Calu3 (cell line): Measurements from ENCODE around the gene SLC12A8. TPM values are rescaled to one million over a fixed set of nuclear protein-coding genes. Genes with fewer than 3 reads are reported as not detected.

ENCODE experiments used
- BruUV-seq: library from RNA; stranded (reverse); fragments of 400-500 nt; replicated peaks from 2 replicates; lab custom pipeline; 2021; lab: Mats Ljungman, UMichigan
- CTCF ChIA-PET: fragments of 300-600 bp; sonication (Branson Sonifier 250); formaldehyde crosslinking; loops from one replicate; lab custom pipeline; 2022; ENCODE audit warnings: antibody characterized with exemption; lab: Charles Lee
- DNase-seq: peaks from one replicate; pipeline ENCODE4 v3.0.0; 2022
- H3K27ac Mint-ChIP-seq: one replicate; pipeline ENCODE4 v1.8.0; 2022; ENCODE audit warnings: mixed read lengths; ENCODE audit not compliant: unreplicated experiment
- H3K27me3 Mint-ChIP-seq: one replicate; pipeline ENCODE4 v1.8.0; 2022; ENCODE audit warnings: mixed read lengths; ENCODE audit not compliant: unreplicated experiment
- H3K36me3 Mint-ChIP-seq: one replicate; pipeline ENCODE4 v1.8.0; 2022; ENCODE audit warnings: mild to moderate bottlenecking, moderate library complexity, mixed read lengths; ENCODE audit not compliant: insufficient read depth, unreplicated experiment
- H3K4me1 Mint-ChIP-seq: one replicate; pipeline ENCODE4 v1.8.0; 2022; ENCODE audit warnings: mild to moderate bottlenecking, low read depth, mixed read lengths; ENCODE audit not compliant: unreplicated experiment
- H3K4me3 Mint-ChIP-seq: one replicate; pipeline ENCODE4 v1.8.0; 2022; ENCODE audit warnings: mild to moderate bottlenecking, low read depth, moderate library complexity, mixed read lengths; ENCODE audit not compliant: unreplicated experiment
- H3K9me3 Mint-ChIP-seq: one replicate; pipeline ENCODE4 v1.8.0; 2022; ENCODE audit warnings: low read depth, mixed read lengths; ENCODE audit not compliant: unreplicated experiment
- CTCF ChIP-seq: fragments of 200-600 bp; IDR thresholded peaks from one replicate; pipeline ENCODE4 v1.8.0; 2022; ENCODE audit warnings: antibody characterized with exemption; ENCODE audit not compliant: unreplicated experiment
- intact Hi-C: fragments of 100-400 bp; cut with micrococcal nuclease; formaldehyde crosslinking; loops from one replicate; pipeline ENCODE4 v1.10.0; 2022; ENCODE audit not compliant: unreplicated experiment
- total RNA-seq: library from RNA; stranded (reverse); gene quantifications from 2 replicates; pipeline ENCODE4 v1.2.3, GENCODE V29; 2022

SLC12A8 gene
- total RNA-seq, 1 experiment from 2014 or later: 16.8 TPM

- no peak for TF ChIP-seq CTCF
- CTCF ChIA-PET: no interaction called here
- H3K9me3 Mint-ChIP-seq: no peaks in the 10 kb centered on the region
- no peaks in the 10 kb centered on the region for H3K4me1 Mint-ChIP-seq
- BruUV-seq: no TSS peak
- H3K27ac Mint-ChIP-seq: no peak overlapping the region
- DNase-seq: no peak
- H3K4me3 Mint-ChIP-seq: no peak overlapping the region
- intact Hi-C loops: no loop called here
- H3K27me3 Mint-ChIP-seq: no peaks in the 10 kb centered on the region
- no peaks in the 10 kb centered on the region for H3K36me3 Mint-ChIP-seq
Measured at GRCh38 chr3:125144653-125145314, 67.8 kb downstream of the SLC12A8 start.

GRCh38 chr3:125143982-125144652, 68.4 kb downstream of the SLC12A8 start:
- no peak overlapping the region for H3K4me3 Mint-ChIP-seq
- intact Hi-C loops: no loop called here
- H3K27ac Mint-ChIP-seq: no peak overlapping the region
- no peaks in the 10 kb centered on the region for H3K9me3 Mint-ChIP-seq
- no TSS peak for BruUV-seq
- TF ChIP-seq CTCF: no peak
- H3K36me3 Mint-ChIP-seq: no peaks in the 10 kb centered on the region
- no peaks in the 10 kb centered on the region for H3K4me1 Mint-ChIP-seq
- DNase-seq: no peak
- no peaks in the 10 kb centered on the region for H3K27me3 Mint-ChIP-seq
- CTCF ChIA-PET: no interaction called here

- H3K27ac Mint-ChIP-seq: no peak overlapping the region
Measured at GRCh38 chr3:125143538-125143937, 69.0 kb downstream of the SLC12A8 start.

GRCh38 chr3:125142940-125143339, 69.6 kb downstream of the SLC12A8 start:
- H3K4me1 Mint-ChIP-seq: no peaks in the 10 kb centered on the region
- CTCF ChIA-PET: no interaction called here
- BruUV-seq: no TSS peak

More at GRCh38 chr3:125143538-125143937, 69.0 kb downstream of the SLC12A8 start:
- Mint-ChIP-seq H3K36me3 (no peaks in the 10 kb centered on the region), H3K4me1 (no peaks in the 10 kb centered on the region), H3K27me3 (no peaks in the 10 kb centered on the region), H3K9me3 (no peaks in the 10 kb centered on the region), H3K4me3 (no peak overlapping the region)
- no peak for DNase-seq
- CTCF ChIA-PET: no interaction called here
- BruUV-seq: no TSS peak
- intact Hi-C loops: no loop called here
- TF ChIP-seq CTCF: no peak

More at GRCh38 chr3:125142940-125143339, 69.6 kb downstream of the SLC12A8 start:
- no peaks in the 10 kb centered on the region for H3K27me3 Mint-ChIP-seq
- no peak overlapping the region for H3K27ac Mint-ChIP-seq
- H3K9me3 Mint-ChIP-seq: no peaks in the 10 kb centered on the region
- TF ChIP-seq CTCF: no peak
- DNase-seq: no peak
- H3K4me3 Mint-ChIP-seq: no peak overlapping the region
- H3K36me3 Mint-ChIP-seq: no peaks in the 10 kb centered on the region
- intact Hi-C loops: no loop called here
